ENCODE data around the gene DCTD. TPM values are rescaled to one million over a fixed set of nuclear protein-coding genes. Genes with fewer than 3 reads are reported as not detected.

The DCTD gene
- total RNA-seq, 1 experiment from 2014 or later, result 72.7 TPM

- Histone ChIP-seq H3K4me3 (ENCODE audit: low read depth, low read length, poor library complexity, severe bottlenecking) (no peak overlapping the region), H3K4me1 (ENCODE audit: insufficient read depth, low read length, poor library complexity, severe bottlenecking) (peaks cover 32% of the 10 kb centered on the region), H3K27ac (ENCODE audit: low read depth, low read length, poor library complexity, severe bottlenecking) (no peak overlapping the region), H3K36me3 (ENCODE audit: insufficient read depth, low read length, poor library complexity, severe bottlenecking) (peaks cover 7% of the 10 kb centered on the region), H3K9me3 (ENCODE audit: low read depth, low read length, poor library complexity, severe bottlenecking) (no peaks in the 10 kb centered on the region), H3K27me3 (replicated peaks; ENCODE audit: insufficient read depth, low read depth, low read length, poor library complexity) (no peaks in the 10 kb centered on the region)
- no TSS peak for BruUV-seq (replicated peaks)
- intact Hi-C loops (cut with micrococcal nuclease; ENCODE audit: unreplicated experiment), result no loop called here
- no peak for TF ChIP-seq CTCF (conservative IDR thresholded peaks at IDR 0.05; ENCODE audit: low read depth, low read length)
- no peak for TF ChIP-seq EZH2 (IDR thresholded peaks at IDR 0.05; ENCODE audit: borderline replicate concordance, low read depth, low read length, poor library complexity, severe bottlenecking)
- no peak for DNase-seq (ENCODE audit: low spot score)
- ChIA-PET POLR2A (ENCODE audit: low non-redundant PET) (no interaction called here), CTCF (no interaction called here)
Observed at GRCh38 chr4:182906786-182907185, 10.4 kb downstream of the DCTD start.

- H3K27me3 ChIP-seq (replicated peaks; ENCODE audit: insufficient read depth, low read depth, low read length, poor library complexity), result no peaks in the 10 kb centered on the region
- TF ChIP-seq CTCF (conservative IDR thresholded peaks at IDR 0.05; ENCODE audit: low read depth, low read length) (no peak), EZH2 (IDR thresholded peaks at IDR 0.05; ENCODE audit: borderline replicate concordance, low read depth, low read length, poor library complexity, severe bottlenecking) (no peak)
- H3K9me3 ChIP-seq (ENCODE audit: low read depth, low read length, poor library complexity, severe bottlenecking), result no peaks in the 10 kb centered on the region
- H3K27ac ChIP-seq (ENCODE audit: low read depth, low read length, poor library complexity, severe bottlenecking), result no peak overlapping the region
- ChIA-PET CTCF (no interaction called here), POLR2A (ENCODE audit: low non-redundant PET) (no interaction called here)
- no peak for DNase-seq (ENCODE audit: low spot score)
- H3K36me3 ChIP-seq (ENCODE audit: insufficient read depth, low read length, poor library complexity, severe bottlenecking), result peaks cover under 1% of the 10 kb centered on the region
- intact Hi-C loops (cut with micrococcal nuclease; ENCODE audit: unreplicated experiment), result no loop called here
- no peak overlapping the region for H3K4me3 ChIP-seq (ENCODE audit: low read depth, low read length, poor library complexity, severe bottlenecking)
- no TSS peak for BruUV-seq (replicated peaks)
- peaks cover 15% of the 10 kb centered on the region for H3K4me1 ChIP-seq (ENCODE audit: insufficient read depth, low read length, poor library complexity, severe bottlenecking)
Observed at GRCh38 chr4:182905038-182905437, 12.1 kb downstream of the DCTD start.

- ChIA-PET POLR2A (ENCODE audit: low non-redundant PET) (no interaction called here), CTCF (no interaction called here)
- Histone ChIP-seq H3K27ac (ENCODE audit: low read depth, low read length, poor library complexity, severe bottlenecking) (no peak overlapping the region), H3K9me3 (ENCODE audit: low read depth, low read length, poor library complexity, severe bottlenecking) (no peaks in the 10 kb centered on the region), H3K36me3 (ENCODE audit: insufficient read depth, low read length, poor library complexity, severe bottlenecking) (peaks cover 5% of the 10 kb centered on the region), H3K4me1 (ENCODE audit: insufficient read depth, low read length, poor library complexity, severe bottlenecking) (peaks cover 7% of the 10 kb centered on the region), H3K27me3 (replicated peaks; ENCODE audit: insufficient read depth, low read depth, low read length, poor library complexity) (no peaks in the 10 kb centered on the region), H3K4me3 (ENCODE audit: low read depth, low read length, poor library complexity, severe bottlenecking) (no peak overlapping the region)
- DNase-seq (ENCODE audit: low spot score), result no peak
- TF ChIP-seq EZH2 (IDR thresholded peaks at IDR 0.05; ENCODE audit: borderline replicate concordance, low read depth, low read length, poor library complexity, severe bottlenecking) (no peak), CTCF (conservative IDR thresholded peaks at IDR 0.05; ENCODE audit: low read depth, low read length) (no peak)
- intact Hi-C loops (cut with micrococcal nuclease; ENCODE audit: unreplicated experiment), result no loop called here
- no TSS peak for BruUV-seq (replicated peaks)
Observed at GRCh38 chr4:182904211-182904761, 12.9 kb downstream of the DCTD start.
